ENCODE data around the gene EIF6. TPM values are rescaled to one million over a fixed set of nuclear protein-coding genes. Genes with fewer than 3 reads are reported as not detected.

Gene EIF6
- polyA plus RNA-seq, 3 donors: 94.3 to 222 (median 190) TPM

DNA sequence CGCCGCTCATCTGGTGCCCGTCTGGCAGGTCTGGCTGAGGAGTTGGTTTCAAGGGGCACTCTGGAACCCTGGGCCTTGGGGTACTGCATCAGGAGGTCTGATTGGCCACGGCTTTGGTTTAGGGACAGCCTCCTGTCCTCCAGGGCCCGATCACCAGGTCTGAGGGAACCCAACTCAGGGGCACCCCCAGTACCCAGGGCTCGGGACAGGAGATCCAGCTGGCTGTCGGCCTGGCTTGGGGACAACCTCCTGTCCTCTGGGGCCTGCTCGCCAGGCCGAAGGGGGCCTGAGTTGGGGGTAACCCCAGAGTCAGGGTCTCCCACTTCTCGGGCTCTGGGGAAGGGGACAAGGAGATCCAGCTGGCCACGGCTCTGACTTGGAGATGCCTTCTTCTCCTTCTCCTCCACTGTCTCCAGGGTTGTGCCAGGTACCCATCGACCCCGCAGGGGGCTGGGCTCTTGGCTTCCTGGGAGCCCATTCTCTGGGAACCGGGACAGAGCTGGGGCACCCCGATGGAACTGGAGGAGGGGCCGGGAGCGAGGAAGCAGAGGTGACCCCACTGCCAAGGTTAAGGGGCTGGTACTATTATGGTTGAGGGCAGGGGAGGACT, 2.4 kb upstream of the EIF6 start:
- no peak overlapping the region for H3K9ac ChIP-seq (ENCODE audit: insufficient read depth, low read length, poor library complexity, severe bottlenecking)
- H3K27me3 ChIP-seq (ENCODE audit: control insufficient read depth in 2 of 2, insufficient read depth in 2 of 2, low read length in 2 of 2): no peaks in the 10 kb centered on the region
- Mint-ChIP-seq H3K27me3 (ENCODE audit: low read depth in 3 of 3) (peaks cover 1 to 5% (median 4%) of the 10 kb centered on the region in 3 donors), H3K27ac (no peak overlapping the region), H3K36me3 (peaks cover 5 to 7% of the 10 kb centered on the region in 2 donors), H3K4me3 (no peak overlapping the region), H3K9me3 (no peaks in the 10 kb centered on the region), H3K4me1 (peaks cover 19% of the 10 kb centered on the region)
- peaks cover 5% of the 10 kb centered on the region for H4K20me1 ChIP-seq (ENCODE audit: insufficient read depth, low read length)
- no peak for DNase-seq
- H3K4me1 ChIP-seq (ENCODE audit: control insufficient read depth in 1 of 2, insufficient read depth in 2 of 2, low read length in 2 of 2): peaks cover 16 to 18% of the 10 kb centered on the region in 2 donors
- TF ChIP-seq, protein P1, sequence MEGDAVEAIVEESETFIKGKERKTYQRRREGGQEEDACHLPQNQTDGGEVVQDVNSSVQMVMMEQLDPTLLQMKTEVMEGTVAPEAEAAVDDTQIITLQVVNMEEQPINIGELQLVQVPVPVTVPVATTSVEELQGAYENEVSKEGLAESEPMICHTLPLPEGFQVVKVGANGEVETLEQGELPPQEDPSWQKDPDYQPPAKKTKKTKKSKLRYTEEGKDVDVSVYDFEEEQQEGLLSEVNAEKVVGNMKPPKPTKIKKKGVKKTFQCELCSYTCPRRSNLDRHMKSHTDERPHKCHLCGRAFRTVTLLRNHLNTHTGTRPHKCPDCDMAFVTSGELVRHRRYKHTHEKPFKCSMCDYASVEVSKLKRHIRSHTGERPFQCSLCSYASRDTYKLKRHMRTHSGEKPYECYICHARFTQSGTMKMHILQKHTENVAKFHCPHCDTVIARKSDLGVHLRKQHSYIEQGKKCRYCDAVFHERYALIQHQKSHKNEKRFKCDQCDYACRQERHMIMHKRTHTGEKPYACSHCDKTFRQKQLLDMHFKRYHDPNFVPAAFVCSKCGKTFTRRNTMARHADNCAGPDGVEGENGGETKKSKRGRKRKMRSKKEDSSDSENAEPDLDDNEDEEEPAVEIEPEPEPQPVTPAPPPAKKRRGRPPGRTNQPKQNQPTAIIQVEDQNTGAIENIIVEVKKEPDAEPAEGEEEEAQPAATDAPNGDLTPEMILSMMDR (IDR thresholded peaks at IDR 0.05): no peak
- no peak overlapping the region for H3K4me2 ChIP-seq (replicated peaks; ENCODE audit: extremely low read depth, low read length, poor library complexity, severe bottlenecking)
- peaks cover 4 to 5% of the 10 kb centered on the region in 2 donors for H3K36me3 ChIP-seq (replicated peaks in 1 of 2; ENCODE audit: control insufficient read depth in 1 of 2, insufficient read depth in 2 of 2, low read length in 2 of 2)
- peaks cover 26% of the 10 kb centered on the region for H3K79me2 ChIP-seq (ENCODE audit: insufficient read depth, low read length)
- no peak overlapping the region for H3K4me3 ChIP-seq (replicated peaks in 1 of 3; ENCODE audit: low read depth in 2 of 3, low read length in 3 of 3)
- intact Hi-C loops (cut with micrococcal nuclease): no loop called here
- no peak overlapping the region for H3K27ac ChIP-seq (ENCODE audit: low read depth in 1 of 2, low read length in 2 of 2)
- 95% methylated on average over 16 of the region's 17 CpGs for WGBS (ENCODE audit: insufficient coverage)
- no peak overlapping the region for H2AFZ ChIP-seq (ENCODE audit: insufficient read depth, low read depth, low read length, poor library complexity, severe bottlenecking)
- no peaks in the 10 kb centered on the region for H3K9me3 ChIP-seq (replicated peaks in 1 of 2; ENCODE audit: control insufficient read depth in 1 of 2, insufficient read depth in 1 of 2, low read length in 2 of 2)

DNA sequence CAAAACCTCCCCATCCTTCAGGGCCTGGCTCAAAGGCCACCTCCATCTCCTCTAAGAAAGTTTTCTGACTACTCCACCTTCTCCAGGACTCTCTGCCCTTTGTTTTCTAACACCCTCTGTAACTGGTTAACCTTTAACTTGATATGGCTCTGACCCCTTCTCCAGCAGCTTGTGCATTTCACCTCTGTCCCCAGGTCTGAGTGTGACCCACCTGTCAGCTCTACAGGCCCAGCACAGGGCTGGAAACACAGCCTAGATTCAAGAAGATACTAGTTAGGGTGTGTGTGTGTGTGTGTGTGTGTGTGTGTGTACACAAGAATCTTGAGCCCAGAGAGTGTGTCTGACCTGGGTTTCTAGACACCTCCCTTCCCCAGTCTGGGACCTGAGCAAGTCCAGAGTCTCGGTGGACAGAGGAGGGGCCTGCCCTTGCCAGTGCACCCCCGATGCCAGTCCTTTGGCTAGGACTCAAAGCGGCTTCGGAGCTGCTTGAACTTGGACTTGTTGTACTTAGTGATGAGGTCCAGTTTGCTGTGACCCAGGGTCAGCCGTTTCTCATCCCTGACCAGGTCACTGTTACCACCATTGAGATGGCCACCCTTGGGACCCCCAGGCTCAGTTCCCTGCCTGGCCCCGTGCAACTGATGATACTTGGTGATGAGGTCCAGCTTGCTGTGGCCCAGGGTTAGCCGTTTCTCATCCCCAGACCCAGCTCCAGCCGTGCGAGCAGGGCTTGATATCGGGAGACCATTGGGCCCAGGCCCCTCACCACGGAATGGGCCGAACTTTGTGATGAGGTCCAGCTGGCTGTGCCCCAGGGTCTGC, 1.7 kb upstream of the EIF6 start:
- H3K27ac Mint-ChIP-seq: peak overlapping the region in 3 of 7 donors; percentile 5 to 68 (median 43)

More for the DNA sequence above, 1.7 kb upstream of the EIF6 start:
- Histone ChIP-seq H4K20me1 (ENCODE audit: insufficient read depth, low read length) (peaks cover 5% of the 10 kb centered on the region), H2AFZ (ENCODE audit: insufficient read depth, low read depth, low read length, poor library complexity, severe bottlenecking) (peak overlapping the region; percentile 26), H3K79me2 (ENCODE audit: insufficient read depth, low read length) (peaks cover 32% of the 10 kb centered on the region), H3K4me1 (ENCODE audit: control insufficient read depth in 1 of 2, insufficient read depth in 2 of 2, low read length in 2 of 2) (peaks cover 16 to 18% of the 10 kb centered on the region in 2 donors), H3K27ac (ENCODE audit: low read depth in 1 of 2, low read length in 2 of 2) (no peak overlapping the region), H3K27me3 (ENCODE audit: control insufficient read depth in 2 of 2, insufficient read depth in 2 of 2, low read length in 2 of 2) (no peaks in the 10 kb centered on the region), H3K9ac (ENCODE audit: insufficient read depth, low read length, poor library complexity, severe bottlenecking) (no peak overlapping the region), H3K36me3 (replicated peaks in 1 of 2; ENCODE audit: control insufficient read depth in 1 of 2, insufficient read depth in 2 of 2, low read length in 2 of 2) (peaks cover 4 to 11% of the 10 kb centered on the region in 2 donors), H3K4me3 (replicated peaks in 1 of 3; ENCODE audit: low read depth in 2 of 3, low read length in 3 of 3) (no peak overlapping the region), H3K4me2 (replicated peaks; ENCODE audit: extremely low read depth, low read length, poor library complexity, severe bottlenecking) (no peak overlapping the region), H3K9me3 (replicated peaks in 1 of 2; ENCODE audit: control insufficient read depth in 1 of 2, insufficient read depth in 1 of 2, low read length in 2 of 2) (no peaks in the 10 kb centered on the region)
- TF ChIP-seq, protein P1 (IDR thresholded peaks at IDR 0.05): no peak
- Mint-ChIP-seq H3K4me1 (peaks cover 19% of the 10 kb centered on the region), H3K9me3 (no peaks in the 10 kb centered on the region), H3K4me3 (no peak overlapping the region), H3K36me3 (peaks cover 5 to 12% of the 10 kb centered on the region in 2 donors), H3K27me3 (ENCODE audit: low read depth in 3 of 3) (peaks cover 1 to 5% (median 4%) of the 10 kb centered on the region in 3 donors)
- DNase-seq: no peak
- intact Hi-C loops (cut with micrococcal nuclease): no loop called here
- 98% methylated on average over 11 of the region's 12 CpGs for WGBS (ENCODE audit: insufficient coverage)
